H1 (cell line): ENCODE measurements around the gene ROPN1. TPM values are rescaled to one million over a fixed set of nuclear protein-coding genes. Genes with fewer than 3 reads are reported as not detected.

Experiments used
- CTCF ChIA-PET: fragments of 300-600 bp; sonication (Branson Sonifier 250); formaldehyde crosslinking; loops from one replicate; lab custom pipeline; 2021; ENCODE audit not compliant: partially characterized antibody; lab: Charles Lee
- POLR2A ChIA-PET: fragments of 300-600 bp; sonication (Branson Sonifier 250); formaldehyde crosslinking; loops from one replicate; lab custom pipeline; 2021; ENCODE audit warnings: inconsistent platforms; ENCODE audit not compliant: partially characterized antibody; lab: Charles Lee
- DNase-seq, 2 experiments: peaks; one replicate each; pipeline versions ENCODE4 v3.0.0 to v3.0.0-alpha.2; 2010 to 2022; ENCODE audit warnings: low spot score in 2 of 2, low read depth in 1 of 2, mixed read lengths in 1 of 2
- FAIRE-seq: peaks from 2 replicates; lab custom pipeline; 2011; peaks lifted over from hg19 to GRCh38; lab: Jason Lieb, UNC
- H2AFZ ChIP-seq: 2 replicates; pipeline ENCODE4 v1.8.1; 2012; ENCODE audit warnings: low read length, inconsistent platforms
- H2AK5ac ChIP-seq: 2 replicates; pipeline ENCODE4 v1.6.1; 2013; ENCODE audit warnings: low read depth, low read length
- H2BK120ac ChIP-seq: replicated peaks from 2 replicates; pipeline ENCODE3; 2013; ENCODE audit warnings: low read depth, low read length, inconsistent platforms
- H2BK12ac ChIP-seq: 2 replicates; pipeline ENCODE4 v1.6.1; 2013; ENCODE audit warnings: low read depth, low read length
- H2BK15ac ChIP-seq: 2 replicates; pipeline ENCODE4 v1.6.1; 2013; ENCODE audit warnings: low read length
- H2BK20ac ChIP-seq: 2 replicates; pipeline ENCODE4 v1.6.1; 2013; ENCODE audit warnings: low read length
- H2BK5ac ChIP-seq: 2 replicates; pipeline ENCODE4 v1.6.1; 2013; ENCODE audit warnings: low read depth, low read length
- H3K14ac ChIP-seq: 2 replicates; pipeline ENCODE4 v1.6.1; 2013; ENCODE audit warnings: inconsistent platforms; ENCODE audit not compliant: insufficient read length
- H3K18ac ChIP-seq: 2 replicates; pipeline ENCODE4 v1.6.1; 2013; ENCODE audit warnings: low read length; ENCODE audit errors: extremely low read depth
- H3K23ac ChIP-seq: 2 replicates; pipeline ENCODE4 v1.6.1; 2013; ENCODE audit warnings: inconsistent platforms; ENCODE audit not compliant: insufficient read length
- H3K23me2 ChIP-seq: 2 replicates; pipeline ENCODE4 v1.6.1; 2013; ENCODE audit warnings: low read depth, low read length
- H3K27ac ChIP-seq: 2 replicates; pipeline ENCODE4 v1.6.1; 2011; ENCODE audit warnings: low read depth, low read length, inconsistent platforms
- H3K27me3 ChIP-seq, 4 experiments: replicated peaks in 1 of 4; 1 replicate in 1 of 4; 2 replicates in 3 of 4; pipeline versions ENCODE4 v1.6.1 to v1.8.1; 2011 to 2013; ENCODE audit warnings: low read length in 3 of 4, mild to moderate bottlenecking in 3 of 4, inconsistent platforms in 2 of 4, mixed read lengths in 2 of 4, moderate library complexity in 1 of 4; ENCODE audit not compliant: control insufficient read depth in 3 of 4, insufficient read depth in 3 of 4; ENCODE audit errors: extremely low read depth in 1 of 4
- H3K36me3 ChIP-seq, 4 experiments: 2 replicates each; pipeline versions ENCODE4 v1.6.1 to v1.8.1; 2011 to 2013; ENCODE audit warnings: mild to moderate bottlenecking in 4 of 4, low read length in 3 of 4, moderate library complexity in 2 of 4, control low read depth in 1 of 4, inconsistent platforms in 1 of 4; ENCODE audit not compliant: insufficient read depth in 4 of 4, control insufficient read depth in 2 of 4
- H3K4ac ChIP-seq: replicated peaks from 2 replicates; pipeline ENCODE3; 2013; ENCODE audit warnings: low read length, low read depth, mixed read lengths, inconsistent platforms; ENCODE audit not compliant: insufficient read length
- H3K4me1 ChIP-seq, 4 experiments: replicated peaks in 1 of 4; 1 replicate in 1 of 4; 2 replicates in 3 of 4; pipeline versions ENCODE4 v1.6.1 to v1.8.1; 2011 to 2013; ENCODE audit warnings: low read length in 3 of 4, inconsistent platforms in 2 of 4, mixed read lengths in 1 of 4; ENCODE audit not compliant: insufficient read depth in 4 of 4, control insufficient read depth in 3 of 4
- H3K4me2 ChIP-seq, 2 experiments: 2 replicates each; pipeline versions ENCODE4 v1.6.1 to v1.8.1; 2011 to 2013; ENCODE audit warnings: low read depth in 2 of 2, low read length in 2 of 2, control low read depth in 1 of 2, inconsistent platforms in 1 of 2, mild to moderate bottlenecking in 1 of 2; ENCODE audit not compliant: insufficient read depth in 1 of 2
- H3K4me3 ChIP-seq, 4 experiments: fragments of 200-600, 300-600 bp in 1 of 4; sonication (generic), shearing (Covaris generic), sonication (Bioruptor Twin) in 1 of 4; 2 replicates each; pipeline versions ENCODE4 v1.5.1 to v1.8.1; 2011 to 2016; ENCODE audit warnings: low read length in 4 of 4, low read depth in 3 of 4, control low read depth in 2 of 4, inconsistent platforms in 2 of 4, mild to moderate bottlenecking in 2 of 4, mixed read lengths in 1 of 4, moderate library complexity in 1 of 4; ENCODE audit not compliant: insufficient read depth in 2 of 4; ENCODE audit errors: extremely low read depth in 1 of 4
- H3K56ac ChIP-seq: replicated peaks from 2 replicates; pipeline ENCODE3; 2013; ENCODE audit warnings: low read depth, mild to moderate bottlenecking, mixed read lengths, low read length, inconsistent platforms; ENCODE audit not compliant: insufficient read length
- H3K79me1 ChIP-seq: 2 replicates; pipeline ENCODE4 v1.6.1; 2013; ENCODE audit warnings: low read depth, low read length, control low read depth
- H3K79me2 ChIP-seq, 2 experiments: 2 replicates each; pipeline versions ENCODE4 v1.6.1 to v1.8.1; 2012 to 2013; ENCODE audit warnings: low read length in 2 of 2, mild to moderate bottlenecking in 2 of 2, inconsistent platforms in 1 of 2; ENCODE audit not compliant: insufficient read depth in 2 of 2, control insufficient read depth in 1 of 2
- H3K9ac ChIP-seq, 4 experiments: replicated peaks in 1 of 4; 1 replicate in 1 of 4; 2 replicates in 3 of 4; pipeline versions ENCODE4 v1.6.1 to v1.8.1; 2011 to 2013; ENCODE audit warnings: low read depth in 3 of 4, low read length in 3 of 4, control low read depth in 2 of 4, mild to moderate bottlenecking in 2 of 4, moderate library complexity in 2 of 4, inconsistent platforms in 1 of 4; ENCODE audit errors: extremely low read depth in 1 of 4
- H3K9me3 ChIP-seq, 2 experiments: 2 replicates each; pipeline versions ENCODE4 v1.6.1 to v1.8.1; 2012 to 2013; ENCODE audit warnings: mild to moderate bottlenecking in 2 of 2, moderate library complexity in 2 of 2, control low read depth in 1 of 2, inconsistent platforms in 1 of 2, low read depth in 1 of 2, low read length in 1 of 2, mixed read lengths in 1 of 2; ENCODE audit not compliant: insufficient read depth in 2 of 2
- H4K20me1 ChIP-seq, 2 experiments: replicated peaks in 1 of 2; 2 replicates each; pipeline versions ENCODE3 to v1.8.1; 2011 to 2013; ENCODE audit warnings: inconsistent platforms in 2 of 2, low read length in 2 of 2, mild to moderate bottlenecking in 1 of 2; ENCODE audit not compliant: insufficient read depth in 2 of 2, control insufficient read depth in 1 of 2
- H4K5ac ChIP-seq: 2 replicates; pipeline ENCODE4 v1.6.1; 2013; ENCODE audit warnings: low read length, low read depth, mixed read lengths, inconsistent platforms; ENCODE audit not compliant: insufficient read length
- H4K8ac ChIP-seq: 2 replicates; pipeline ENCODE4 v1.8.0; 2013; ENCODE audit warnings: mild to moderate bottlenecking, moderate library complexity, low read length, inconsistent platforms; ENCODE audit not compliant: insufficient read depth; ENCODE audit errors: extremely low read depth
- H4K91ac ChIP-seq: replicated peaks from 2 replicates; pipeline ENCODE3; 2013; ENCODE audit warnings: low read length, mixed read lengths, inconsistent platforms; ENCODE audit not compliant: insufficient read length
- BACH1 ChIP-seq: IDR thresholded peaks from 2 replicates; pipeline ENCODE4 v1.6.1; 2012; ENCODE audit warnings: low read length, improper control_type of control experiment
- CREB1 ChIP-seq: IDR thresholded peaks from 2 replicates; pipeline ENCODE4 v1.6.1; 2012; ENCODE audit warnings: inconsistent platforms
- EGR1 ChIP-seq: IDR thresholded peaks from 2 replicates; pipeline ENCODE4 v1.6.1; 2011; ENCODE audit warnings: low read depth, low read length, borderline replicate concordance
- HDAC2 ChIP-seq, 2 experiments: fragments of 300-600 bp in 1 of 2; sonication (generic) in 1 of 2; IDR thresholded peaks; 2 replicates each; pipeline ENCODE4 v1.6.1; 2011 to 2012; ENCODE audit warnings: low read depth in 2 of 2, low read length in 2 of 2, mild to moderate bottlenecking in 2 of 2, moderate library complexity in 2 of 2, borderline replicate concordance in 1 of 2, inconsistent platforms in 1 of 2
- HDAC6 ChIP-seq: IDR thresholded peaks from one replicate; pipeline ENCODE4 v1.7.1; 2012; ENCODE audit warnings: low read depth, mild to moderate bottlenecking, inconsistent platforms, low read length, moderate library complexity
- RFX5 ChIP-seq: IDR thresholded peaks from 2 replicates; pipeline ENCODE4 v1.6.1; 2011; ENCODE audit warnings: low read depth, low read length, improper control_type of control experiment, borderline replicate concordance
- SIN3A ChIP-seq, 2 experiments: IDR thresholded peaks in 1 of 2; conservative IDR thresholded peaks in 1 of 2; 2 replicates each; pipeline ENCODE4 v1.6.1; 2011 to 2012; ENCODE audit warnings: low read length in 2 of 2, improper control_type of control experiment in 1 of 2, low read depth in 1 of 2, mild to moderate bottlenecking in 1 of 2
- SP2 ChIP-seq: IDR thresholded peaks from 2 replicates; pipeline ENCODE4 v1.6.1; 2012; ENCODE audit warnings: mild to moderate bottlenecking, low read length, inconsistent platforms
- SRF ChIP-seq: IDR thresholded peaks from 2 replicates; pipeline ENCODE4 v1.6.1; 2011; ENCODE audit warnings: mild to moderate bottlenecking, low read depth, low read length, moderate library complexity
- SUZ12 ChIP-seq: fragments of 200-600 bp; sonication (generic); IDR thresholded peaks from 2 replicates; pipeline ENCODE4 v1.6.1; 2012; ENCODE audit warnings: mild to moderate bottlenecking, inconsistent platforms, low read length, moderate library complexity, mixed read lengths
- WGBS, 2 experiments: shearing (Covaris generic) in 1 of 2; methylation state at CpG; one replicate each; pipeline versions ENCODE4 v1.1.6 to v1.1.7; 2013 to 2015; ENCODE audit warnings: low lambda C conversion rate in 2 of 2, mixed read lengths in 2 of 2, inconsistent platforms in 1 of 2, low coverage in 1 of 2, missing lambda C conversion rate in 1 of 2; ENCODE audit not compliant: insufficient replicate concordance in 2 of 2, insufficient coverage in 1 of 2, insufficient read length in 1 of 2; ENCODE audit errors: extremely low coverage in 1 of 2, missing lambda C conversion rate in 1 of 2; 5-methylcytosine and 5-hydroxymethylcytosine counted together
- polyA plus RNA-seq, 7 experiments: library from polyadenylated mRNA; depleted of rRNA in 3 of 7; stranded (reverse) in 5 of 7; unstranded in 2 of 7; fragments of >200 nt in 5 of 7; fragments of 200-250 nt in 2 of 7; gene quantifications; 1 replicate in 5 of 7; 2 replicates in 1 of 7; 4 replicates in 1 of 7; pipeline versions ENCODE4 v1.2.1 to v1.2.3, GENCODE V29; 2011 to 2013; ENCODE audit warnings: missing spikeins in 2 of 7, mixed read lengths in 2 of 7
- total RNA-seq: library from RNA; stranded (reverse); fragmentation: NEBNext Ultra II Directional; extraction: Animal tissue kit (Norgen Biotek cat#: 25700); gene quantifications from 2 replicates; pipeline ENCODE4 v1.2.1, GENCODE V29; 2021
- TF ChIP-seq, protein P1 (sequence below), 3 experiments: IDR thresholded peaks; 1 replicate in 2 of 3; 2 replicates in 1 of 3; pipeline versions ENCODE4 v1.5.1 to v1.6.1; 2011; ENCODE audit warnings: low read length in 3 of 3, mild to moderate bottlenecking in 3 of 3, inconsistent platforms in 2 of 3, low read depth in 1 of 3, moderate library complexity in 1 of 3; ENCODE audit not compliant: insufficient read depth in 1 of 3; ENCODE audit errors: control extremely low read depth in 1 of 3

The ROPN1 gene
- total and polyA plus RNA-seq, 2 of the 8 experiments (the other 6 are each of a cell fraction or from before 2014, with no cell fraction given): 0.03 TPM; not detected in 1

DNA sequence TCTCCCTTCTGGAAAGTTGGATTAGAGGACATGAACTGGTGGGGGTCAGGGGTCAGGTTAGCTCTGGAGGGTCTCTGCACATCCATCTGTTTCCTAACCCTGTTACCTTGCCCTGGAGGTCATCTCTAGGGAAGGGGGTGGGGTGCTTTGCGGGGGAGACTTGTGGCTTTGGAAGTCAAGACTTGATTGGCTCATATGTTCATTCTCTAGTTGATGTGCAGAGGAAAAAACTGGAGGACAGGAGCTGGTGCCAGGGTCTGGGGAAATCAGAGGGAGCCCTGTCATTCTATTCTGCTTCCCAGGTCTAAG is 42.9 kb upstream of the ROPN1 start:
- Histone ChIP-seq H3K79me2 (no peaks in the 10 kb centered on the region), H3K27ac (no peak overlapping the region), H2AK5ac (no peak overlapping the region), H3K23me2 (peaks cover 17% of the 10 kb centered on the region), H3K14ac (no peak overlapping the region), H2BK20ac (no peak overlapping the region), H3K27me3 (peaks cover 12 to 39% (median 36%) of the 10 kb centered on the region in 4 experiments), H3K79me1 (no peaks in the 10 kb centered on the region), H3K9me3 (no peaks in the 10 kb centered on the region), H4K5ac (no peak overlapping the region), H2BK12ac (no peak overlapping the region), H3K23ac (no peak overlapping the region), H2BK120ac (no peak overlapping the region), H4K91ac (no peak overlapping the region), H3K4ac (no peak overlapping the region), H2AFZ (no peak overlapping the region), H3K4me1 (peaks cover 0 to 7% (median 2%) of the 10 kb centered on the region in 4 experiments; a peak in 3 of 7 replicates), H3K56ac (no peak overlapping the region), H3K9ac (no peak overlapping the region), H4K8ac (no peak overlapping the region), H3K4me3 (peak overlapping the region in 1 of 4 experiments; percentile 98; a peak in 3 of 8 replicates), H3K18ac (no peak overlapping the region), H3K4me2 (peak overlapping the region; percentile 96 to 99), H2BK15ac (no peak overlapping the region), H3K36me3 (no peaks in the 10 kb centered on the region), H2BK5ac (no peak overlapping the region), H4K20me1 (peaks cover 0 to 4% of the 10 kb centered on the region in 2 experiments)
- FAIRE-seq: no peak
- WGBS, 2 experiments: 61% methylated on average over 1 of the region's 1 CpG; no CpG with 5 or more reads in 1 of the 2 experiments
- CTCF ChIA-PET: interaction anchor here (0.6 to 5.7 kb wide), 8 partner anchors 10 to 212 kb away, joined by 3 to 26 read pairs (median 4); no protein-coding TSS in a partner anchor
- no peak for DNase-seq
- POLR2A ChIA-PET: no interaction called here
- TF ChIP-seq BACH1 (no peak), RFX5 (no peak), HDAC6 (no peak), EGR1 (no peak), SP2 (no peak), SRF (no peak), SIN3A (conservative IDR thresholded peaks at IDR 0.05 in 1 of 2, IDR thresholded peaks at IDR 0.05 in 1 of 2; ENCODE audit: low read depth in 1 of 2, low read length in 2 of 2) (no peak), CREB1 (no peak), HDAC2 (IDR thresholded peaks at IDR 0.05; ENCODE audit: borderline replicate concordance in 1 of 2, low read depth in 2 of 2, low read length in 2 of 2) (no peak), SUZ12 (no peak; the same call in 1 of the 2 replicates)
- TF ChIP-seq, protein P1, sequence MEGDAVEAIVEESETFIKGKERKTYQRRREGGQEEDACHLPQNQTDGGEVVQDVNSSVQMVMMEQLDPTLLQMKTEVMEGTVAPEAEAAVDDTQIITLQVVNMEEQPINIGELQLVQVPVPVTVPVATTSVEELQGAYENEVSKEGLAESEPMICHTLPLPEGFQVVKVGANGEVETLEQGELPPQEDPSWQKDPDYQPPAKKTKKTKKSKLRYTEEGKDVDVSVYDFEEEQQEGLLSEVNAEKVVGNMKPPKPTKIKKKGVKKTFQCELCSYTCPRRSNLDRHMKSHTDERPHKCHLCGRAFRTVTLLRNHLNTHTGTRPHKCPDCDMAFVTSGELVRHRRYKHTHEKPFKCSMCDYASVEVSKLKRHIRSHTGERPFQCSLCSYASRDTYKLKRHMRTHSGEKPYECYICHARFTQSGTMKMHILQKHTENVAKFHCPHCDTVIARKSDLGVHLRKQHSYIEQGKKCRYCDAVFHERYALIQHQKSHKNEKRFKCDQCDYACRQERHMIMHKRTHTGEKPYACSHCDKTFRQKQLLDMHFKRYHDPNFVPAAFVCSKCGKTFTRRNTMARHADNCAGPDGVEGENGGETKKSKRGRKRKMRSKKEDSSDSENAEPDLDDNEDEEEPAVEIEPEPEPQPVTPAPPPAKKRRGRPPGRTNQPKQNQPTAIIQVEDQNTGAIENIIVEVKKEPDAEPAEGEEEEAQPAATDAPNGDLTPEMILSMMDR (IDR thresholded peaks at IDR 0.05; ENCODE audit: control extremely low read depth in 1 of 3, insufficient read depth in 1 of 3, low read depth in 1 of 3, low read length in 3 of 3): no peak
